Measurements from ENCODE around the gene PRKN.

GRCh38 chr6:161641175-161641574 is 1086.4 kb downstream of the PRKN start:
- TF ChIP-seq POLR2A (IDR thresholded peaks at IDR 0.05): no peak
- TF ChIP-seq, protein P1, sequence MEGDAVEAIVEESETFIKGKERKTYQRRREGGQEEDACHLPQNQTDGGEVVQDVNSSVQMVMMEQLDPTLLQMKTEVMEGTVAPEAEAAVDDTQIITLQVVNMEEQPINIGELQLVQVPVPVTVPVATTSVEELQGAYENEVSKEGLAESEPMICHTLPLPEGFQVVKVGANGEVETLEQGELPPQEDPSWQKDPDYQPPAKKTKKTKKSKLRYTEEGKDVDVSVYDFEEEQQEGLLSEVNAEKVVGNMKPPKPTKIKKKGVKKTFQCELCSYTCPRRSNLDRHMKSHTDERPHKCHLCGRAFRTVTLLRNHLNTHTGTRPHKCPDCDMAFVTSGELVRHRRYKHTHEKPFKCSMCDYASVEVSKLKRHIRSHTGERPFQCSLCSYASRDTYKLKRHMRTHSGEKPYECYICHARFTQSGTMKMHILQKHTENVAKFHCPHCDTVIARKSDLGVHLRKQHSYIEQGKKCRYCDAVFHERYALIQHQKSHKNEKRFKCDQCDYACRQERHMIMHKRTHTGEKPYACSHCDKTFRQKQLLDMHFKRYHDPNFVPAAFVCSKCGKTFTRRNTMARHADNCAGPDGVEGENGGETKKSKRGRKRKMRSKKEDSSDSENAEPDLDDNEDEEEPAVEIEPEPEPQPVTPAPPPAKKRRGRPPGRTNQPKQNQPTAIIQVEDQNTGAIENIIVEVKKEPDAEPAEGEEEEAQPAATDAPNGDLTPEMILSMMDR (IDR thresholded peaks at IDR 0.05): no peak
- no peak for TF ChIP-seq EP300 (IDR thresholded peaks at IDR 0.05)
